ENCODE data around the gene CASR. TPM values are rescaled to one million over a fixed set of nuclear protein-coding genes. Genes with fewer than 3 reads are reported as not detected.

CASR gene
- total RNA-seq, 1 experiment from 2014 or later: not detected

DNA sequence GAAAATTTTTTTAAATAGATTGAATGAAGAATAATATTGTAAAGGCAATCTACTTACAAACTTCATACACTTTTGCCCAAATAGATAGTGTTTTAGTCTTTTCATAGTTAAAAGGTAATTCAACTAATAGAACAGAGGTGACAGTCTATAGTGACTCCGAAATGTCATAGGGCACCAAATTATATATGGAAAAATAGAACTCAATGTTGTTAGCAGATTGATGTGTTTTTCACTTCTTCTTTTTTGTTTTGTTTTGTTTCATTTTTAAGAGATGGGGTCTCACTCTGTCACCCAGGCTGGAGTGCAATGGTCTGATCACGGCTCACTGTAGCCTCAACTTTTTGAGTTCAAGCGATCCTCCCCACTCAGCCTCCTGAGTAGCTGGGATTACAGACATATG lies 142.3 kb downstream of the CASR start:
- no TSS peak for BruUV-seq (replicated peaks)
- no peak overlapping the region for H3K27ac Mint-ChIP-seq (ENCODE audit: unreplicated experiment)

DNA sequence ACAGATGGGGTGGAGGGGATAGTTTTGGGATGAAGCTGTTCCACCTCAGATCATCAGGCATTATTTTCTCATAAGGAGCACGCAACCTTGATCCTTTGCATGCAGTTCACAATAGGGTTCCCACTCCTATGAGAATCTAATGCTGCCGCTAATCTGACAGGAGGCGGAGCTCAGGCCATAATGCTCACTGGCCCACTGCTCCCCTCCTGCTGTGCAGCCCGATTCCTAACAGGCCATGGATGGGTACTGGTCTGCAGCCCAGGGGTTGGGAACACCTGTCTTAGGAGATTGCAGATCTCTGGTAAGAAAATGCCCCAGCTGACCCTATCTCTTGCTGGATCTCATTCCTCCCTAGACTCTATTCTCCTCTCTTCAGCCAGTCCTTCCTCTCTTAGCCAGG lies 148.4 kb downstream of the CASR start:
- H3K27ac Mint-ChIP-seq (ENCODE audit: unreplicated experiment): no peak overlapping the region
- DNase-seq: no peak
- Histone ChIP-seq H3K4me1 (no peaks in the 10 kb centered on the region), H3K27me3 (replicated peaks; ENCODE audit: control insufficient read depth, insufficient read depth, low read length) (no peaks in the 10 kb centered on the region), H3K4me3 (ENCODE audit: low read depth, low read length) (no peak overlapping the region), H3K36me3 (ENCODE audit: control insufficient read depth, insufficient read depth, low read length) (no peaks in the 10 kb centered on the region), H3K9me3 (no peaks in the 10 kb centered on the region)
- POLR2A ChIA-PET: no interaction called here
- CTCF ChIA-PET: interaction anchor here (0.7 kb wide), 1 partner anchor 25 kb away, joined by 3 read pairs; no protein-coding TSS in a partner anchor
- H3K4me3 Mint-ChIP-seq (ENCODE audit: unreplicated experiment): no peak overlapping the region
- no peaks in the 10 kb centered on the region for H3K36me3 Mint-ChIP-seq (ENCODE audit: insufficient read depth, unreplicated experiment)
- TF ChIP-seq, protein P1, sequence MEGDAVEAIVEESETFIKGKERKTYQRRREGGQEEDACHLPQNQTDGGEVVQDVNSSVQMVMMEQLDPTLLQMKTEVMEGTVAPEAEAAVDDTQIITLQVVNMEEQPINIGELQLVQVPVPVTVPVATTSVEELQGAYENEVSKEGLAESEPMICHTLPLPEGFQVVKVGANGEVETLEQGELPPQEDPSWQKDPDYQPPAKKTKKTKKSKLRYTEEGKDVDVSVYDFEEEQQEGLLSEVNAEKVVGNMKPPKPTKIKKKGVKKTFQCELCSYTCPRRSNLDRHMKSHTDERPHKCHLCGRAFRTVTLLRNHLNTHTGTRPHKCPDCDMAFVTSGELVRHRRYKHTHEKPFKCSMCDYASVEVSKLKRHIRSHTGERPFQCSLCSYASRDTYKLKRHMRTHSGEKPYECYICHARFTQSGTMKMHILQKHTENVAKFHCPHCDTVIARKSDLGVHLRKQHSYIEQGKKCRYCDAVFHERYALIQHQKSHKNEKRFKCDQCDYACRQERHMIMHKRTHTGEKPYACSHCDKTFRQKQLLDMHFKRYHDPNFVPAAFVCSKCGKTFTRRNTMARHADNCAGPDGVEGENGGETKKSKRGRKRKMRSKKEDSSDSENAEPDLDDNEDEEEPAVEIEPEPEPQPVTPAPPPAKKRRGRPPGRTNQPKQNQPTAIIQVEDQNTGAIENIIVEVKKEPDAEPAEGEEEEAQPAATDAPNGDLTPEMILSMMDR (IDR thresholded peaks at IDR 0.05; ENCODE audit: insufficient read depth in 1 of 2, low read depth in 1 of 2, low read length in 1 of 2, severe bottlenecking in 1 of 2, unreplicated experiment in 1 of 2): no peak
- intact Hi-C loops (cut with micrococcal nuclease; ENCODE audit: unreplicated experiment): no loop called here
- no peaks in the 10 kb centered on the region for H3K4me1 Mint-ChIP-seq (ENCODE audit: low read depth, unreplicated experiment)
- no TSS peak for BruUV-seq (replicated peaks)
- no peaks in the 10 kb centered on the region for H3K9me3 Mint-ChIP-seq (ENCODE audit: unreplicated experiment)
- H3K27me3 Mint-ChIP-seq (ENCODE audit: insufficient read depth, unreplicated experiment): peaks cover 6% of the 10 kb centered on the region

More for the DNA sequence above, 142.3 kb downstream of the CASR start:
- ChIA-PET POLR2A (no interaction called here), CTCF (no interaction called here)
- Histone ChIP-seq H3K4me1 (no peaks in the 10 kb centered on the region), H3K4me3 (ENCODE audit: low read depth, low read length) (no peak overlapping the region), H3K27me3 (replicated peaks; ENCODE audit: control insufficient read depth, insufficient read depth, low read length) (no peaks in the 10 kb centered on the region), H3K9me3 (no peaks in the 10 kb centered on the region), H3K36me3 (ENCODE audit: control insufficient read depth, insufficient read depth, low read length) (no peaks in the 10 kb centered on the region)
- Mint-ChIP-seq H3K9me3 (ENCODE audit: unreplicated experiment) (no peaks in the 10 kb centered on the region), H3K4me3 (ENCODE audit: unreplicated experiment) (no peak overlapping the region), H3K4me1 (ENCODE audit: low read depth, unreplicated experiment) (no peaks in the 10 kb centered on the region), H3K36me3 (ENCODE audit: insufficient read depth, unreplicated experiment) (no peaks in the 10 kb centered on the region), H3K27me3 (ENCODE audit: insufficient read depth, unreplicated experiment) (peaks cover 3% of the 10 kb centered on the region)
- intact Hi-C loops (cut with micrococcal nuclease; ENCODE audit: unreplicated experiment): no loop called here
- DNase-seq: no peak
- TF ChIP-seq, protein P1 (IDR thresholded peaks at IDR 0.05; ENCODE audit: insufficient read depth in 1 of 2, low read depth in 1 of 2, low read length in 1 of 2, severe bottlenecking in 1 of 2, unreplicated experiment in 1 of 2): no peak

DNA sequence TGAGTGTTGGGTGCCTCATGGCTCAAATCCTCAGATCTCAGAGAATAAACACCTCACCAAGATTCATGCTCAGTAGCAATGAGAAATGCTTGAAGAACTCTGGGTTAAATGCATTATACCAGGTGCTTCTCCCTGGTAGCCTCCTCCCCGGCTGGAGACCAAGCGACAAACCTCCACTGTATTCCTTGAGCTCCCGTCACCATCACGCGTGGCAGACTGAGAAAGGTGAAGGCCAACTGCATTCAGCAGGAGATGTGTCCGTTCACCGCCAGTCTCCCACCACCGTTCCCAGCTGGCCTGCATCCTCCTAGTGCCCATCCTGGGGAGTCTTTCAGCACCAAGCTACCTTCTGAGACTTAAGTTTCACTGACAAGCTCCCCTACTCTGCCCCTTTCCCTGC lies 149.1 kb downstream of the CASR start:
- no peaks in the 10 kb centered on the region for H3K36me3 ChIP-seq (ENCODE audit: control insufficient read depth, insufficient read depth, low read length)
- intact Hi-C loops (cut with micrococcal nuclease; ENCODE audit: unreplicated experiment): no loop called here
- Mint-ChIP-seq H3K4me1 (ENCODE audit: low read depth, unreplicated experiment) (no peaks in the 10 kb centered on the region), H3K9me3 (ENCODE audit: unreplicated experiment) (no peaks in the 10 kb centered on the region), H3K4me3 (ENCODE audit: unreplicated experiment) (no peak overlapping the region), H3K36me3 (ENCODE audit: insufficient read depth, unreplicated experiment) (no peaks in the 10 kb centered on the region), H3K27me3 (ENCODE audit: insufficient read depth, unreplicated experiment) (peaks cover 6% of the 10 kb centered on the region), H3K27ac (ENCODE audit: unreplicated experiment) (no peak overlapping the region)
- no peaks in the 10 kb centered on the region for H3K9me3 ChIP-seq
- no peak overlapping the region for H3K4me3 ChIP-seq (ENCODE audit: low read depth, low read length)
- TF ChIP-seq, protein P1 (IDR thresholded peaks at IDR 0.05; ENCODE audit: insufficient read depth in 1 of 2, low read depth in 1 of 2, low read length in 1 of 2, severe bottlenecking in 1 of 2, unreplicated experiment in 1 of 2): no peak
- ChIA-PET POLR2A (no interaction called here), CTCF (no interaction called here)
- no peaks in the 10 kb centered on the region for H3K27me3 ChIP-seq (replicated peaks; ENCODE audit: control insufficient read depth, insufficient read depth, low read length)
- no TSS peak for BruUV-seq (replicated peaks)
- no peaks in the 10 kb centered on the region for H3K4me1 ChIP-seq
- DNase-seq: no peak

Other genes with a start within 250 kb of the CASR start
- 0.21 and 0.25 TPM in 2 replicates for gene ILDR1, start 161.4 kb upstream of the CASR start, total RNA-seq (2022)
- not detected in 2 replicates for gene CD86, start 128.3 kb upstream of the CASR start, total RNA-seq (2022)
- 1.0 and 1.1 TPM in 2 replicates for gene CSTA, start 141.6 kb downstream of the CASR start, total RNA-seq (2022)
- 85.2 and 86.2 TPM in 2 replicates for gene MIX23, start 199.6 kb downstream of the CASR start, total RNA-seq (2022)
- gene FAM162A, start 200.5 kb downstream of the CASR start, total RNA-seq (2022): 35.8 and 37.4 TPM in 2 replicates
- 4.4 and 4.7 TPM in 2 replicates for gene WDR5B, start 232.4 kb downstream of the CASR start, total RNA-seq (2022)

Measured in Caco-2 (cell line).